ENCODE measurements around the gene TNFRSF12A.

DNA sequence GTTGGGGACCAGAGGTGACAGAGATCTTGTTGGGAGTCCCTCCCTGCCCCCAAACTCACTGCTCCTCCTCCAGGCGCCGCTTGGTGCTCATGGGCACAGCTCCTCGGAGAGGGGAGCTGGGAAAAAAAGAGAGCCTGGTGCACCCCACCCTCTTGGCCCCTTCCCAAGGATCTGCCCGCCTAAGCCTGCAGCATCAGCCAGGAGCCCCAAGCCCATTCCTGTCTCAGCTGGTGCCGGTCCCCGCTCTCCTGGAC, 3.2 kb downstream of the TNFRSF12A start:
- TF ChIP-seq, protein P1, sequence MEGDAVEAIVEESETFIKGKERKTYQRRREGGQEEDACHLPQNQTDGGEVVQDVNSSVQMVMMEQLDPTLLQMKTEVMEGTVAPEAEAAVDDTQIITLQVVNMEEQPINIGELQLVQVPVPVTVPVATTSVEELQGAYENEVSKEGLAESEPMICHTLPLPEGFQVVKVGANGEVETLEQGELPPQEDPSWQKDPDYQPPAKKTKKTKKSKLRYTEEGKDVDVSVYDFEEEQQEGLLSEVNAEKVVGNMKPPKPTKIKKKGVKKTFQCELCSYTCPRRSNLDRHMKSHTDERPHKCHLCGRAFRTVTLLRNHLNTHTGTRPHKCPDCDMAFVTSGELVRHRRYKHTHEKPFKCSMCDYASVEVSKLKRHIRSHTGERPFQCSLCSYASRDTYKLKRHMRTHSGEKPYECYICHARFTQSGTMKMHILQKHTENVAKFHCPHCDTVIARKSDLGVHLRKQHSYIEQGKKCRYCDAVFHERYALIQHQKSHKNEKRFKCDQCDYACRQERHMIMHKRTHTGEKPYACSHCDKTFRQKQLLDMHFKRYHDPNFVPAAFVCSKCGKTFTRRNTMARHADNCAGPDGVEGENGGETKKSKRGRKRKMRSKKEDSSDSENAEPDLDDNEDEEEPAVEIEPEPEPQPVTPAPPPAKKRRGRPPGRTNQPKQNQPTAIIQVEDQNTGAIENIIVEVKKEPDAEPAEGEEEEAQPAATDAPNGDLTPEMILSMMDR (conservative IDR thresholded peaks at IDR 0.05 in 1 of 2, IDR thresholded peaks at IDR 0.05 in 1 of 2; ENCODE audit: extremely low read depth in 1 of 2, insufficient read depth in 1 of 2, low read depth in 1 of 2, low read length in 2 of 2): no peak
- no peak for TF ChIP-seq EZH2 (IDR thresholded peaks at IDR 0.05; ENCODE audit: borderline replicate concordance, low read length)

All from mammary epithelial cell (primary cell).